IPS DF 4.7 (cell line): Measurements from ENCODE around the gene VPS11.
A peak's percentile ranks its signal among the peaks of the same experiment; 100 is the strongest.
"Not testable (repeated sequence)": the region's sequence is repeated elsewhere in the genome, so short reads cannot be mapped to it uniquely, and the experiment has no call there.

Experiments used
- DNase-seq: peaks from one replicate; pipeline ENCODE4 v3.0.0-alpha.2; 2013; ENCODE audit warnings: low spot score; ENCODE audit errors: extremely low read depth

Gene VPS11

GRCh38 chr11:119034813-119035212, 32.8 kb upstream of the VPS11 start:
- DNase-seq: no peak

- no peak for DNase-seq
Observed at GRCh38 chr11:119038884-119039283, 28.7 kb upstream of the VPS11 start.

DNA sequence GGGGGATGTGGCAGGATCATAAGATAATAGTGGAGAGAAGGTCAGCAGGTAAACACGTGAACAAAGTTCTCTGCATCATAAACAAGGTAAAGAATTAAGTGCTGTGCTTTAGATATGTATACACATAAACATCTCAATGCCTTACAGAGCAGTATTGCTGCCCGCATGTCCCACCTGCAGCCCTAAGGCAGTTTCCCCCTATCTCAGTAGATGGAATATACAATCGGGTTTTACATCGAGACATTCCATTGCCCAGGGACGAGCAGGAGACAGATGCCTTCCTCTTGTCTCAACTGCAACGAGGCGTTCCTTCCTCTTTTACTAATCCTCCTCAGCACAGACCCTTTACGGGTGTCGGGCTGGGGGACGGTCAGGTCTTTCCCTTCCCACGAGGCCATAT, 28.1 kb upstream of the VPS11 start:
- DNase-seq: not testable (repeated sequence)

- no peak for DNase-seq
Observed at GRCh38 chr11:119041821-119042514, 25.6 kb upstream of the VPS11 start.

DNA sequence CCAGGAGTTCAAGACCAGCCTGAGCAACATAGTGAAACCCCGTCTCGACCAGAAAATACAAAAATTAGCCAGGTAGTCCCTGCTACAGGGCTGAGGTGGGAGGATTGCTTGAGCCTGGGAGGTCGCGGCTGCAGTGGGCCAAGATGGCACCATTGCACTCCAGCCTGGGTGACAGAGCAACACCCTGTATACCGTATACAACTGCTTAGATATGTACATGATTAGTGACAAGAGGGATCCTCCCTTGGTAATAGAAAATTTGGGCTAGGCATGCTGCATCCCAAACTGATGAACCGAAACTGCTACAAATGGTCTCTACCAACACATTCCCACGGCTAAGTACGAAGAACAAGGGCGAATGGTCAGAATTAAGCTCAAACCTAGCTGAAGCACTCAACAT, 24.7 kb upstream of the VPS11 start:
- no peak for DNase-seq

- no peak for DNase-seq
Observed at GRCh38 chr11:119044708-119045107, 22.9 kb upstream of the VPS11 start.

- no peak for DNase-seq
Observed at GRCh38 chr11:119046489-119046888, 21.1 kb upstream of the VPS11 start.

GRCh38 chr11:119047205-119047604, 20.4 kb upstream of the VPS11 start:
- no peak for DNase-seq

- DNase-seq: no peak
Observed at GRCh38 chr11:119048644-119049043, 19.0 kb upstream of the VPS11 start.

DNA sequence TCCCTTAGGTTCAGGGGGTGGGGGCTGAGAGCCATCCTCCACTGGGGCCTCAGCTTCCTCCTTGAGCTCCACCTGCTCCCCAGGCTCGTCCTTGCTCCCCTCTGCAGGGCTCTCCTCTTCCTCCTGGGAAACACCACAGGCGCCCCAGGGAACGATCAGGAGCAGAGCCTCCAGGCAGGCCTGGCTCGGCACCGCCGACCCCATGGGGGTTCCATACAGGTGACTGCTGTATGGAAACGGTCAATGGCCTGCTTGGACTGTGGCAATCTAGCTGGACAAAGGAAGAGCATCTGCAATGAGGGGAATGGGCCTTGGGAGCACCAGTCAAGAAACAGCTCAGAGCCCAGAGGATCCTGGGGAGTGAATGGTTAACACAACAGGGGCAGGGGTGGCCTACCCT, 18.5 kb upstream of the VPS11 start:
- DNase-seq: no peak

GRCh38 chr11:119051440-119052162, 16.0 kb upstream of the VPS11 start:
- no peak for DNase-seq

DNA sequence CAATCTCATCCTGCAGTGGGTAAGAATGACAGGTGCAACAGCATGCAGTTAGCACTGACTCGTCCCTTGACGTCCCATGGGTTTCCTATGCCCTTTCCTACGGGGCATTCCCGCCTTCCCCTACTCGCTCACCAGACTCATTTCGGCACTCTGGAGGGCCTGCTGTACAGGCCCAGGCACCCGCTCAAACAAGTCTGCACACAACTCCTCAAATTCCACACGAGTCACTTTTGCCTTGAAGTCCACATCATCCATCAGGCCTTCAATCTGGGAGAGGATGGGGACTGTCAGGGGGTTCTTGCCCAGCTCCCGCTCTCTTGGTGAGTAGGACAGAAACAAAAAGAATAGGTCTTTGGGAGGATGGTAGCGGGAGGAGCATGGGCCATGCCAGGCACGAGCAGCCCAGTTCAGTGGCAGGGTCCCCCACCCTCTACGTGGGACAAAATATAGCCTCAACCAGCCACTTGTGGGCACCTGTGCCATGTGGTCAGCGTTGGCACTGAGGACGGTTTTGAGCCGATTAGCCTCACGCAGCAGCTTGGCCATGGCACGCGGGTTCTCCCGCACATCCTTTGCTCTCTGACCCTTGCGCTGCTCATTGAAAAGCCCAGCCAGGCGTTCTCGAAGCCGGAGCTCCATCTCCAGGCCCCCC, 15.3 kb upstream of the VPS11 start:
- no peak for DNase-seq

GRCh38 chr11:119054418-119054817, 13.2 kb upstream of the VPS11 start:
- no peak for DNase-seq

- no peak for DNase-seq
Observed at GRCh38 chr11:119055901-119056300, 11.7 kb upstream of the VPS11 start.

DNA sequence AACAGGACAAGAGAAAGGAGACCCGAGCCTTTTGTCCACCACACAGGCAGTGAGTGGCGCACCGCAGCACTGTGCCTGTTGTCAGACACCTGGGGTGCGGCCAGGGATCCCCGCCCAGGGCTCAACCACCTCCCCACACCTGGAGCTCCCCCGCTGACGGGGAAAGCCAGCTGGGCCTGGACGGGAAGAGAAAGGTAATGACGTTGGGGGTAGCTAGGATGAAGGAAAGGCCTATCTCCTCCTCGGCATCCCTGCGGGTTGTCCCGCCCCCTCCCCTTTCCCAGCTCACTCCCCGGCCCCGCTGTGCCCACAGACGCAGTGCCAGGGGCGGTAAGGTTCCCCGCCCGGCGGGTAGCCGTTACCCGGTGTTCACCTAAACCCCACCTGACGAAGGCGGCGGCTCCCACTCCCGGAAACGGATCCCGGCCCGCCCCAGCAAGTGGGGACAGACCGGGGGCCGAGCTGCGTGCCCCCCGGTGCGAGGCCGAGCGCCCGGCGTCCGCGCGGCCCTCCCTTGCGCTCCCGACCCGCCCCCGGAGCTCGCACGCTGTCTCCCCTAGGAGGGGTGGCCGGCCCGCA, 11.1 kb upstream of the VPS11 start:
- DNase-seq: no peak

GRCh38 chr11:119057000-119057769, 10.4 kb upstream of the VPS11 start, which contains the start of gene HYOU1:
HYOU1 (minus strand) TSS chr11:119057205; CDS start chr11:119056160, 1,045 bp downstream.
- DNase-seq: peak; percentile 69

GRCh38 chr11:119059128-119059527, 8.5 kb upstream of the VPS11 start:
- not testable (repeated sequence) for DNase-seq

DNA sequence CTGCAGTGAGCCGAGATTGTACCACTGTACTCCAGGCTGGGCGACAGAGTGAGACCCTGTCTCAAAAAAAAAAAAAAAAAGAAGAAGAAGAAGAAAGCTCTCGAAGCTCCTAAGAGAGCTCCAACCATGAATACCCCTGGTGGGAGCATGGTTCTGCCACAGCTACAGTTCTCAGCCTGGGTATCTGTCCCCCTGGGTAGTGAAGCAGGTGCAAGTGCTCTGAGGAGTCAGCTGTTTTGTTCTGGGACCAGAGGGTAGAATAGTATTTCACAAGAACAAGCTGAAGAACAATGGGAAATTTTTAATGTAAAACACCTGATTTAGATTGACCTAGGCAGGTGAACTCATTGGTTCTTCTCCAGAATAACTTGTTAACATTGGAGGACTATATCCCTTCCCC, 6.4 kb upstream of the VPS11 start:
- DNase-seq: no peak

DNA sequence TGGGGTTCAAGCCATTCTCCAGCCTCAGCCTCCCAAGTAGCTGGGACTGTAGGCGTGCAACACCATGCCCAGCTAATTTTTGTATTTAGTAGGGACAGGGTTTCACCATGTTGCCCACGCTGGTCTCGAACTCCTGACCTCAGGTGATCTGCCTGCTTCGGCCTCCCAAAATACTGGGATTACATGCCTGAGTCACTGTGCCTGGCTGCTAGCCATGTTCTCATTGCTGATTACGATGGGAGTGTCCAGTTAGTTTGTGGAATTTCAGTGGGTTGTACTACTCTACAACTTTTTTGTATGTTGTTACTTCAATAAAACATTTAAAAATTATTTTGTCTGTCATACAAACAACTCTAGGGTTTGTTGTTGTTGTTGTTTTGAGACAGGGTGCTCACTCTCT, 4.8 kb upstream of the VPS11 start:
- no peak for DNase-seq

DNA sequence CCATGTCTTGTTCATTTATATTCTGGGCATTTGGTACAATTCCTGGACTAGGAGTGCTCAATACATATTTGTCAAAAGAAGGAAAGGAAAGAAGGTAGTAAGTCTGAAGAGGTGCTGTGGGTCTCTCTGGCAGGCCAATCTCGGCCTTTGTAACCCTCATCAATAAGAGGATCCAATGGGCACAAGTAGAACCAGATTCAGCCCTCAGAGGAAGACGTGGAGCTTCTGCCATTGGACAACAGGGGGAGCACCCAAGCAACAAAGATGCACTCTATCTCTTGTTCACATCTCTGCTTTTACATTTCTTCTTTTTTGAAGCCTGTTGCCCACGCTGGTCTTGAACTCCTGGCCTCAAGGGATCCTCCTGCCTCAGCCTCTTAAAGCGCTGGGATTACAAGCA, 2.2 kb upstream of the VPS11 start:
- DNase-seq: no peak

GRCh38 chr11:119077839-119078238, 10.2 kb downstream of the VPS11 start:
- DNase-seq: no peak
